ENCODE measurements around the gene CHTF8. TPM values are rescaled to one million over a fixed set of nuclear protein-coding genes. Genes with fewer than 3 reads are reported as not detected.

CHTF8 gene
- total RNA-seq, 4 donors from 2014 or later, result 53.9 to 68.7 (median 60.2) TPM

DNA sequence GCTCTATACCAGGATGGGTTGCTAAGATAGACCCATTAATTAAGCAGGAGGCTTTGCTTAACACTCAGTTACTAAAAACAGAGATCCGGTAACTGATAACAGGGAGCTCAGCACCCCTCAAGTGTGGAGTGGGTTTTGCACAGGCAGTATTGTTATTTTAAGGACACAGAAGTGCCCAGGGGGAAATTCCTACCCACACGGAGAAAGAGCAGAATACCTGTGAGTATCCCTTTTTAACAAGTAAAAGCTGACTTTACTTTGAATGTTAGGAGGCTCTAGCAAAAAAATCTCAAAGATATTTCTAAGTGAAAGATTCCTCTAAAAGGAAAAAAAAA is 59.8 kb downstream of the CHTF8 start:
- DNase-seq, result no peak
- H3K27me3 ChIP-seq, result no peaks in the 10 kb centered on the region
- TF ChIP-seq, protein P1, sequence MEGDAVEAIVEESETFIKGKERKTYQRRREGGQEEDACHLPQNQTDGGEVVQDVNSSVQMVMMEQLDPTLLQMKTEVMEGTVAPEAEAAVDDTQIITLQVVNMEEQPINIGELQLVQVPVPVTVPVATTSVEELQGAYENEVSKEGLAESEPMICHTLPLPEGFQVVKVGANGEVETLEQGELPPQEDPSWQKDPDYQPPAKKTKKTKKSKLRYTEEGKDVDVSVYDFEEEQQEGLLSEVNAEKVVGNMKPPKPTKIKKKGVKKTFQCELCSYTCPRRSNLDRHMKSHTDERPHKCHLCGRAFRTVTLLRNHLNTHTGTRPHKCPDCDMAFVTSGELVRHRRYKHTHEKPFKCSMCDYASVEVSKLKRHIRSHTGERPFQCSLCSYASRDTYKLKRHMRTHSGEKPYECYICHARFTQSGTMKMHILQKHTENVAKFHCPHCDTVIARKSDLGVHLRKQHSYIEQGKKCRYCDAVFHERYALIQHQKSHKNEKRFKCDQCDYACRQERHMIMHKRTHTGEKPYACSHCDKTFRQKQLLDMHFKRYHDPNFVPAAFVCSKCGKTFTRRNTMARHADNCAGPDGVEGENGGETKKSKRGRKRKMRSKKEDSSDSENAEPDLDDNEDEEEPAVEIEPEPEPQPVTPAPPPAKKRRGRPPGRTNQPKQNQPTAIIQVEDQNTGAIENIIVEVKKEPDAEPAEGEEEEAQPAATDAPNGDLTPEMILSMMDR (IDR thresholded peaks at IDR 0.05), result no peak
- no peak for TF ChIP-seq POLR2A (IDR thresholded peaks at IDR 0.05)
- H3K27ac ChIP-seq, result no peak overlapping the region
- H3K4me1 ChIP-seq, result peaks cover 0 to 5% (median 0%) of the 10 kb centered on the region in 4 donors
- no peaks in the 10 kb centered on the region for H3K36me3 ChIP-seq
- H3K4me3 ChIP-seq, result no peak overlapping the region
- H3K9me3 ChIP-seq, result no peaks in the 10 kb centered on the region

GRCh38 chr16:69071036-69071435 is 61.4 kb downstream of the CHTF8 start:
- Histone ChIP-seq H3K27me3 (no peaks in the 10 kb centered on the region), H3K4me3 (no peak overlapping the region), H3K27ac (no peak overlapping the region), H3K9me3 (no peaks in the 10 kb centered on the region), H3K4me1 (peaks cover 0 to 5% (median 0%) of the 10 kb centered on the region in 4 donors), H3K36me3 (no peaks in the 10 kb centered on the region)
- TF ChIP-seq POLR2A (IDR thresholded peaks at IDR 0.05), result no peak
- TF ChIP-seq, protein P1 (IDR thresholded peaks at IDR 0.05), result no peak
- no peak for DNase-seq

- no peak overlapping the region for H3K4me3 ChIP-seq
- no peak for TF ChIP-seq POLR2A (IDR thresholded peaks at IDR 0.05)
- peaks cover 0 to 5% (median 0%) of the 10 kb centered on the region in 4 donors for H3K4me1 ChIP-seq
- DNase-seq, result no peak
- H3K27ac ChIP-seq, result no peak overlapping the region
- no peaks in the 10 kb centered on the region for H3K9me3 ChIP-seq
- H3K27me3 ChIP-seq, result no peaks in the 10 kb centered on the region
- H3K36me3 ChIP-seq, result no peaks in the 10 kb centered on the region
Observed at GRCh38 chr16:69069504-69069903, 62.9 kb downstream of the CHTF8 start.

Small RNA genes within 50 kb of the gene (small RNA-seq; reads per million reads assigned to genes)
- 0 reads per million in 2 donors for gene RNU6-22P

Other genes with a start within 250 kb of the CHTF8 start
- 1 to 10 TPM; 1.1 to 2.5 (median 1.2) TPM for gene HAS3, start 26.9 kb downstream of the CHTF8 start, total RNA-seq
- 10 to 100 TPM in 3 of 4 donors, 1 to 10 TPM in 1; 8.9 to 19.4 (median 13.1) TPM for gene UTP4, start 61 bp upstream of the CHTF8 start, total RNA-seq
- gene SNTB2, start 54.6 kb upstream of the CHTF8 start, total RNA-seq, result 100 to 1,000 TPM in 1 of 4 donors, 10 to 100 TPM in 3; 14.5 to 140 (median 28.7) TPM
- 10 to 100 TPM; 37.1 to 63.1 (median 47.8) TPM for gene VPS4A, start 178.8 kb upstream of the CHTF8 start, total RNA-seq
- gene PDF, start 198.0 kb upstream of the CHTF8 start, total RNA-seq, result 10 to 100 TPM; 17.7 to 23.3 (median 18.9) TPM
- gene COG8, start 207.0 kb upstream of the CHTF8 start, total RNA-seq, result 10 to 100 TPM; 57.3 to 79.5 (median 77.0) TPM
- gene NIP7, start 207.2 kb upstream of the CHTF8 start, total RNA-seq, result 10 to 100 TPM in 2 of 4 donors, 1 to 10 TPM in 2; 6.9 to 20.6 (median 10.5) TPM
- 1 to 10 TPM; 4.3 to 9.9 (median 6.6) TPM for gene TMED6, start 219.2 kb upstream of the CHTF8 start, total RNA-seq

Measured in Peyer's patch (tissue), 4 donors.